ENCODE results near the gene RPS6KA5.

DNA sequence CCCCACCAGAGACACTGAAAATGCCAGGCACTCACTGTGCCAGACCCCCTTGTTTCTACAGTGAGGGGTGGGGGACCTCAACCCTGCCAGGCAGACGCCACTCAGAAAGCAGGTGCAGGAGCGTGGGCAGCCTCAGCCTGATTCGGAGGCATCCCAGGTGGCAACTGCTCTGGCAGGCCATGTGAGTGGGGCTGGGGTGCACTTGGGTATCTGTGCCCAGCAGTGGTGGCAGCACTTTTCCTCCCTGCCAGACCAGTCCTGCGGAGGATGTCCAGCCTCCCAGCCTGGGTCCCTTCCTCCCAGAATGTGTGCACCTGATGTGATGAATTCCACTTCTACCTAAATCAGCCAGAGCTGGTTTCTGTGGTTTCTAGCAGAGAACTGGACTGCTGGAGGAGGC, 230.8 kb downstream of the RPS6KA5 start:
- TF ChIP-seq, protein P1, sequence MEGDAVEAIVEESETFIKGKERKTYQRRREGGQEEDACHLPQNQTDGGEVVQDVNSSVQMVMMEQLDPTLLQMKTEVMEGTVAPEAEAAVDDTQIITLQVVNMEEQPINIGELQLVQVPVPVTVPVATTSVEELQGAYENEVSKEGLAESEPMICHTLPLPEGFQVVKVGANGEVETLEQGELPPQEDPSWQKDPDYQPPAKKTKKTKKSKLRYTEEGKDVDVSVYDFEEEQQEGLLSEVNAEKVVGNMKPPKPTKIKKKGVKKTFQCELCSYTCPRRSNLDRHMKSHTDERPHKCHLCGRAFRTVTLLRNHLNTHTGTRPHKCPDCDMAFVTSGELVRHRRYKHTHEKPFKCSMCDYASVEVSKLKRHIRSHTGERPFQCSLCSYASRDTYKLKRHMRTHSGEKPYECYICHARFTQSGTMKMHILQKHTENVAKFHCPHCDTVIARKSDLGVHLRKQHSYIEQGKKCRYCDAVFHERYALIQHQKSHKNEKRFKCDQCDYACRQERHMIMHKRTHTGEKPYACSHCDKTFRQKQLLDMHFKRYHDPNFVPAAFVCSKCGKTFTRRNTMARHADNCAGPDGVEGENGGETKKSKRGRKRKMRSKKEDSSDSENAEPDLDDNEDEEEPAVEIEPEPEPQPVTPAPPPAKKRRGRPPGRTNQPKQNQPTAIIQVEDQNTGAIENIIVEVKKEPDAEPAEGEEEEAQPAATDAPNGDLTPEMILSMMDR (IDR thresholded peaks at IDR 0.05), result no peak
- TF ChIP-seq POLR2A (IDR thresholded peaks at IDR 0.05), result no peak

Measured in uterus (tissue), 2 donors.